MM.1S (cell line): ENCODE data around the gene LATS2.

Experiments used
- EZH2 ChIP-seq: fragments of 300-600 bp; sonication (generic); optimal IDR thresholded peaks from 2 replicates; pipeline ENCODE3; 2017; ENCODE audit warnings: low read depth, mild to moderate bottlenecking, antibody characterized with exemption, low read length, mixed read lengths
- EZH2phosphoT487 ChIP-seq: fragments of 300-600 bp; sonication (generic); IDR thresholded peaks from 2 replicates; pipeline ENCODE4 v1.6.1; 2018; ENCODE audit warnings: antibody characterized with exemption, low read length
- TF ChIP-seq, protein P1 (sequence below): fragments of 300-600 bp; sonication (generic); IDR thresholded peaks from 2 replicates; pipeline ENCODE4 v1.5.1; 2016; ENCODE audit warnings: antibody characterized with exemption, low read length, mixed read lengths

DNA sequence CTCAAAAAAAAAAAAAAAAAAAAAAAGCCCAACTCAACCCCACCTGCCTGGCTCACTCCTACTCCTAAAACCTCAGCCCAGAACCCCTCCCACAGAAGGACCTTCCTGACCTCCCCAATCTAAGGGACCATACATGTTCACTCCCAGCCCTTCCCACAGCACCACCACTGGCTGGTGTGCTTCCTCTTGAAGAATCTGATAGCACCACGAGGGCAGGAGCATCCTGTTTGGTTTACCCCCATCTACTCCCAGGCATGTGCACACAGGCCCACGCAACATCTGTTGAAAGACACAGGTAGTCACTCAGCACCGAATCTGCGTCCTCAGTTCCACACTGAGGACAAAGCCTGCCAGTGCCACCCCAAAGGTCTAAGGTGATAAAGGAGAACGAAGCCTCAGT, 8.2 kb downstream of the LATS2 start:
- TF ChIP-seq, protein P1, sequence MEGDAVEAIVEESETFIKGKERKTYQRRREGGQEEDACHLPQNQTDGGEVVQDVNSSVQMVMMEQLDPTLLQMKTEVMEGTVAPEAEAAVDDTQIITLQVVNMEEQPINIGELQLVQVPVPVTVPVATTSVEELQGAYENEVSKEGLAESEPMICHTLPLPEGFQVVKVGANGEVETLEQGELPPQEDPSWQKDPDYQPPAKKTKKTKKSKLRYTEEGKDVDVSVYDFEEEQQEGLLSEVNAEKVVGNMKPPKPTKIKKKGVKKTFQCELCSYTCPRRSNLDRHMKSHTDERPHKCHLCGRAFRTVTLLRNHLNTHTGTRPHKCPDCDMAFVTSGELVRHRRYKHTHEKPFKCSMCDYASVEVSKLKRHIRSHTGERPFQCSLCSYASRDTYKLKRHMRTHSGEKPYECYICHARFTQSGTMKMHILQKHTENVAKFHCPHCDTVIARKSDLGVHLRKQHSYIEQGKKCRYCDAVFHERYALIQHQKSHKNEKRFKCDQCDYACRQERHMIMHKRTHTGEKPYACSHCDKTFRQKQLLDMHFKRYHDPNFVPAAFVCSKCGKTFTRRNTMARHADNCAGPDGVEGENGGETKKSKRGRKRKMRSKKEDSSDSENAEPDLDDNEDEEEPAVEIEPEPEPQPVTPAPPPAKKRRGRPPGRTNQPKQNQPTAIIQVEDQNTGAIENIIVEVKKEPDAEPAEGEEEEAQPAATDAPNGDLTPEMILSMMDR, result no peak
- TF ChIP-seq EZH2 (no peak), EZH2phosphoT487 (no peak)
